Naive thymus-derived CD4-positive, alpha-beta T cell (primary cell): ENCODE results near the gene LMO7. TPM values are rescaled to one million over a fixed set of nuclear protein-coding genes. Genes with fewer than 3 reads are reported as not detected.

Experiments used
- ATAC-seq: fragments of 150-1000 bp; cut with Tn5 transposase; 2 replicates; pipeline ENCODE4 v1.10.0; 2021; ENCODE audit warnings: mild to moderate bottlenecking, moderate library complexity
- CTCF ChIA-PET: fragments of 350-600 bp; sonication (Branson Sonifier 250); formaldehyde crosslinking; loops from one replicate; lab custom pipeline; 2021; ENCODE audit warnings: antibody characterized with exemption; lab: Charles Lee
- POLR2A ChIA-PET: fragments of 350-600 bp; sonication (Branson Sonifier 250); formaldehyde crosslinking; loops from one replicate; lab custom pipeline; 2021; ENCODE audit warnings: antibody characterized with exemption, inconsistent platforms; lab: Charles Lee
- DNase-seq, 9 donors: peaks; one replicate each; pipeline versions ENCODE4 v3.0.0 to v3.0.0-alpha.2; 2020 to 2022; ENCODE audit warnings: mixed read lengths in 1 of 9
- H3K27ac ChIP-seq: one replicate; pipeline ENCODE4 v1.7.0; 2013; ENCODE audit warnings: mild to moderate bottlenecking, low read depth, low read length, moderate library complexity
- H3K27me3 ChIP-seq, 2 donors: one replicate each; pipeline ENCODE4 v1.7.0; 2013; ENCODE audit warnings: low read length in 2 of 2, mild to moderate bottlenecking in 2 of 2, moderate library complexity in 2 of 2; ENCODE audit not compliant: control insufficient read depth in 2 of 2, insufficient read depth in 2 of 2
- H3K36me3 ChIP-seq, 3 experiments: 1 replicate in 2 of 3; 2 replicates in 1 of 3; pipeline ENCODE4 v1.7.0; 2013; ENCODE audit warnings: low read length in 3 of 3, mild to moderate bottlenecking in 3 of 3, moderate library complexity in 1 of 3; ENCODE audit not compliant: insufficient read depth in 3 of 3, control insufficient read depth in 2 of 3
- H3K4me1 ChIP-seq, 2 donors: one replicate each; pipeline ENCODE4 v1.7.0; 2013; ENCODE audit warnings: low read length in 2 of 2, mild to moderate bottlenecking in 2 of 2, moderate library complexity in 1 of 2; ENCODE audit not compliant: control insufficient read depth in 2 of 2, insufficient read depth in 2 of 2
- H3K4me3 ChIP-seq: 2 replicates; pipeline ENCODE4 v1.7.0; 2013; ENCODE audit warnings: mild to moderate bottlenecking, low read length
- H3K9me3 ChIP-seq, 3 experiments: 1 replicate in 2 of 3; 2 replicates in 1 of 3; pipeline ENCODE4 v1.7.0; 2013; ENCODE audit warnings: low read length in 3 of 3; ENCODE audit not compliant: control insufficient read depth in 2 of 3
- H3K27ac Mint-ChIP-seq, 9 donors: one replicate each; pipeline ENCODE4 v1.8.0; 2020 to 2022; ENCODE audit warnings: mixed read lengths in 9 of 9, mild to moderate bottlenecking in 8 of 9, moderate library complexity in 5 of 9, inconsistent platforms in 2 of 9
- H3K27me3 Mint-ChIP-seq, 5 donors: one replicate each; pipeline ENCODE4 v1.8.0; 2021 to 2022; ENCODE audit warnings: mixed read lengths in 5 of 5, mild to moderate bottlenecking in 1 of 5
- H3K36me3 Mint-ChIP-seq, 5 donors: one replicate each; pipeline ENCODE4 v1.8.0; 2020 to 2022; ENCODE audit warnings: mixed read lengths in 5 of 5, mild to moderate bottlenecking in 3 of 5, inconsistent platforms in 1 of 5
- H3K4me1 Mint-ChIP-seq, 7 donors: one replicate each; pipeline ENCODE4 v1.8.0; 2020 to 2022; ENCODE audit warnings: mixed read lengths in 7 of 7, mild to moderate bottlenecking in 3 of 7, inconsistent platforms in 1 of 7
- H3K4me3 Mint-ChIP-seq, 10 donors: one replicate each; pipeline ENCODE4 v1.8.0; 2020 to 2022; ENCODE audit warnings: mild to moderate bottlenecking in 10 of 10, mixed read lengths in 10 of 10, moderate library complexity in 6 of 10, inconsistent platforms in 2 of 10
- H3K9me3 Mint-ChIP-seq, 11 donors: one replicate each; pipeline ENCODE4 v1.8.0; 2020 to 2022; ENCODE audit warnings: mixed read lengths in 11 of 11, mild to moderate bottlenecking in 4 of 11, inconsistent platforms in 1 of 11, moderate library complexity in 1 of 11
- intact Hi-C, 2 donors: fragments of 100-400 bp; cut with micrococcal nuclease; formaldehyde crosslinking; loops; one replicate each; pipeline ENCODE4 v1.15.1; 2023
- polyA plus RNA-seq, 2 donors: library from polyadenylated mRNA; unstranded; fragments of 300-500 nt; fragmentation: Illumina TruSeq; gene quantifications; one replicate each; pipeline ENCODE4 v1.2.3, GENCODE V29; 2021
- total RNA-seq, 6 experiments: library from RNA in 5 of 6; stranded (reverse) in 5 of 6; gene quantifications; 1 replicate in 5 of 6; 2 replicates in 1 of 6; pipeline ENCODE4 v1.2.3 and lab custom pipeline; 2021 to 2026

Gene LMO7
- total and polyA plus RNA-seq, 7 experiments from 2014 or later = 18.0 to 68.1 (median 37.8) TPM

GRCh38 chr13:75641026-75641425 lies 4.9 kb downstream of the LMO7 start:
- Histone ChIP-seq H3K36me3 (no peaks in the 10 kb centered on the region), H3K9me3 (no peaks in the 10 kb centered on the region), H3K27me3 (no peaks in the 10 kb centered on the region), H3K4me3 (no peak overlapping the region), H3K4me1 (no peaks in the 10 kb centered on the region), H3K27ac (no peak overlapping the region)
- peaks cover 2 to 18% (median 12%) of the 10 kb centered on the region in 7 donors for H3K4me1 Mint-ChIP-seq
- H3K27me3 Mint-ChIP-seq = peaks cover 0 to 18% (median 10%) of the 10 kb centered on the region in 5 donors
- ChIA-PET CTCF (interaction anchor here (0.7 kb wide), 1 partner anchor 1617 kb away, joined by 3 read pairs; no protein-coding TSS in a partner anchor), POLR2A (no interaction called here)
- DNase-seq (no peak), ATAC-seq (no peak)
- intact Hi-C loops = no loop called here
- peaks cover 0 to 2% (median 0%) of the 10 kb centered on the region in 11 donors for H3K9me3 Mint-ChIP-seq
- H3K27ac Mint-ChIP-seq = peak overlapping the region in 1 of 9 donors; percentile 17
- H3K4me3 Mint-ChIP-seq = no peak overlapping the region
- H3K36me3 Mint-ChIP-seq = peaks cover 0 to 21% (median 5%) of the 10 kb centered on the region in 5 donors

- Mint-ChIP-seq H3K27ac (no peak overlapping the region), H3K36me3 (peaks cover 1 to 28% (median 8%) of the 10 kb centered on the region in 5 donors), H3K9me3 (peaks cover 0 to 2% (median 0%) of the 10 kb centered on the region in 11 donors), H3K4me1 (peaks cover 0 to 9% (median 1%) of the 10 kb centered on the region in 7 donors), H3K4me3 (no peak overlapping the region), H3K27me3 (peaks cover 0 to 6% (median under 1%) of the 10 kb centered on the region in 5 donors)
- intact Hi-C loops = no loop called here
- Histone ChIP-seq H3K27ac (no peak overlapping the region), H3K27me3 (no peaks in the 10 kb centered on the region), H3K36me3 (no peaks in the 10 kb centered on the region), H3K4me3 (no peak overlapping the region), H3K4me1 (no peaks in the 10 kb centered on the region), H3K9me3 (no peaks in the 10 kb centered on the region)
- CTCF ChIA-PET = no interaction called here
- POLR2A ChIA-PET = no interaction called here
- ATAC-seq (no peak), DNase-seq (no peak)
These were observed 7.1 kb downstream of the LMO7 start for GRCh38 chr13:75643182-75643581.

GRCh38 chr13:75643693-75644092 lies 7.6 kb downstream of the LMO7 start:
- CTCF ChIA-PET = no interaction called here
- intact Hi-C loops = no loop called here

GRCh38 chr13:75645141-75645540 lies 9.0 kb downstream of the LMO7 start:
- H3K4me1 ChIP-seq = no peaks in the 10 kb centered on the region
- no peaks in the 10 kb centered on the region for H3K9me3 Mint-ChIP-seq
- H3K27me3 ChIP-seq = no peaks in the 10 kb centered on the region
- DNase-seq (no peak), ATAC-seq (no peak)
- intact Hi-C loops = no loop called here
- ChIA-PET CTCF (interaction anchor here (0.6 kb wide), 1 partner anchor 17 kb away, joined by 3 read pairs; no protein-coding TSS in a partner anchor), POLR2A (no interaction called here)
- H3K27ac Mint-ChIP-seq = no peak overlapping the region
- H3K4me3 ChIP-seq = no peak overlapping the region
- peaks cover 0 to 7% (median 0%) of the 10 kb centered on the region in 7 donors for H3K4me1 Mint-ChIP-seq
- no peaks in the 10 kb centered on the region for H3K9me3 ChIP-seq
- no peaks in the 10 kb centered on the region for H3K36me3 ChIP-seq
- no peak overlapping the region for H3K27ac ChIP-seq
- H3K27me3 Mint-ChIP-seq = no peaks in the 10 kb centered on the region
- no peak overlapping the region for H3K4me3 Mint-ChIP-seq
- peaks cover 4 to 34% (median 13%) of the 10 kb centered on the region in 5 donors for H3K36me3 Mint-ChIP-seq

More at GRCh38 chr13:75643693-75644092, 7.6 kb downstream of the LMO7 start:
- H3K9me3 ChIP-seq = no peaks in the 10 kb centered on the region
- no peaks in the 10 kb centered on the region for H3K36me3 ChIP-seq
- H3K27ac ChIP-seq = no peak overlapping the region
- H3K9me3 Mint-ChIP-seq = peaks cover 0 to 2% (median 0%) of the 10 kb centered on the region in 11 donors
- no peaks in the 10 kb centered on the region for H3K27me3 ChIP-seq
- H3K4me3 ChIP-seq = no peak overlapping the region
- no peak overlapping the region for H3K4me3 Mint-ChIP-seq
- peaks cover 0 to 3% (median 0%) of the 10 kb centered on the region in 5 donors for H3K27me3 Mint-ChIP-seq
- peaks cover 1 to 31% (median 8%) of the 10 kb centered on the region in 5 donors for H3K36me3 Mint-ChIP-seq
- H3K4me1 Mint-ChIP-seq = peaks cover 0 to 9% (median 0%) of the 10 kb centered on the region in 7 donors
- POLR2A ChIA-PET = no interaction called here
- no peak for DNase-seq
- no peak for ATAC-seq
- H3K4me1 ChIP-seq = no peaks in the 10 kb centered on the region
- H3K27ac Mint-ChIP-seq = no peak overlapping the region

DNA sequence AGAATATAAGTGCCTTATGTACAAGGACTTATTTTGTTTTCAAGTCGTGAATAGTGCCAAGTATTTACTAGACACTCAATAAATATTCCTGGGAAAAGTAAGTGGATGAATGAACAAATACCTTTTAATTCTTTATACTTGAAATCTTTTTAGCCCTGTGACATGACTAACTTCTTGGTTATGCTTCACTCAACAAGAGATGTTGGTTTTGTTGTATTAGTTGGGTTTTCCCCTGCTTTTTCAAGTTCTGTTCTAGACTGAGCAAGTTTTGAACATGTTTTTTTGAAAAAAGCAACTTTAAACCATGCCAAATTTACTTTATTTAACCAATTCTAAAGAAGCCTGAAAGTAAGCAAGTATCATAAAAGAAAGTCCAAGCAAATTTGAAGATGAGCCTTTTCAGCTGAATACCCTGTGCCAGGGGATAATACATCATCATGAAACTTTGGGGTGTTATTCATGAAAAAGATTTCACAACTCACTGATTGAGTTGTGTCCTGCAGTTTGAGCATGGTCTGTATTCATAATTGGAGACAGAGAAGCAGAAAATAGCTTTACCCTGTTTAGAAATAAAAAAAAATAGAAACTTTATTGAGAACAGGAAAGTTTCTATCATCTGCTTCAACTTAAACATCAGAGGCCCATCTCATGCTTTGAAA lies 11.1 kb downstream of the LMO7 start:
- CTCF ChIA-PET = no interaction called here
- intact Hi-C loops = no loop called here
- H3K4me3 Mint-ChIP-seq = no peak overlapping the region

DNA sequence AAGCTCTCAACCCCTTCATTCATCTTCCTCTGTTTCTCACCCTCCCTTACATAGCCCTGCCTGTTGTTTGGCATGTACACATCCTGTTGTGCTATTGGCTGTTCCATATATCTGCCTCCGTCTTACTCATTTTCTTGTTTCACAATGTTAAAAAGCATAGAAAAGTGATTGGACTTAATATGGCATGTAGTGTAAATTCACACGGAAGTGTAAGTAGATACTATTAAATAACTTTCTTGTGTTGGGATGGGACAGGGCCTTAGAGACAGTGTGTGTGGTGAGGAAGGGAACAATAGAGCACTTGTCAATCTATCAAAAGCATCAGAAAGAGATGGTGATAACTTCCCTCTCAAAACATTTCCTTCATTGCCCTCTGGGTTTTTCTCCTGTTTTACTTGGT lies 12.3 kb downstream of the LMO7 start:
- POLR2A ChIA-PET = no interaction called here
- peaks cover 4 to 33% (median 13%) of the 10 kb centered on the region in 5 donors for H3K36me3 Mint-ChIP-seq
- CTCF ChIA-PET = no interaction called here

More for the DNA sequence above, 11.1 kb downstream of the LMO7 start:
- Mint-ChIP-seq H3K4me1 (no peaks in the 10 kb centered on the region), H3K36me3 (peaks cover 4 to 30% (median 13%) of the 10 kb centered on the region in 5 donors), H3K9me3 (no peaks in the 10 kb centered on the region), H3K27ac (no peak overlapping the region), H3K27me3 (no peaks in the 10 kb centered on the region)
- DNase-seq (no peak), ATAC-seq (no peak)
- no peak overlapping the region for H3K27ac ChIP-seq
- H3K27me3 ChIP-seq = no peaks in the 10 kb centered on the region
- POLR2A ChIA-PET = no interaction called here
- H3K4me3 ChIP-seq = no peak overlapping the region
- no peaks in the 10 kb centered on the region for H3K4me1 ChIP-seq
- H3K36me3 ChIP-seq = no peaks in the 10 kb centered on the region
- H3K9me3 ChIP-seq = no peaks in the 10 kb centered on the region

GRCh38 chr13:75651013-75651412 lies 14.9 kb downstream of the LMO7 start:
- peaks cover 0 to 2% (median 0%) of the 10 kb centered on the region in 7 donors for H3K4me1 Mint-ChIP-seq
- H3K9me3 Mint-ChIP-seq = peaks cover 0 to 2% (median 0%) of the 10 kb centered on the region in 11 donors
- H3K27me3 Mint-ChIP-seq = no peaks in the 10 kb centered on the region
- Histone ChIP-seq H3K27ac (no peak overlapping the region), H3K36me3 (no peaks in the 10 kb centered on the region), H3K27me3 (no peaks in the 10 kb centered on the region), H3K4me3 (no peak overlapping the region), H3K4me1 (no peaks in the 10 kb centered on the region), H3K9me3 (no peaks in the 10 kb centered on the region)
- ChIA-PET POLR2A (no interaction called here), CTCF (no interaction called here)
- no peak overlapping the region for H3K4me3 Mint-ChIP-seq
- no peak for ATAC-seq
- intact Hi-C loops = no loop called here
- no peak for DNase-seq
- peaks cover 4 to 30% (median 14%) of the 10 kb centered on the region in 5 donors for H3K36me3 Mint-ChIP-seq
- H3K27ac Mint-ChIP-seq = no peak overlapping the region

More for the DNA sequence above, 12.3 kb downstream of the LMO7 start:
- intact Hi-C loops = no loop called here
- no peak overlapping the region for H3K4me3 ChIP-seq
- H3K4me1 ChIP-seq = no peaks in the 10 kb centered on the region
- ATAC-seq (no peak), DNase-seq (no peak)
- H3K27ac Mint-ChIP-seq = no peak overlapping the region
- no peaks in the 10 kb centered on the region for H3K27me3 ChIP-seq
- H3K4me3 Mint-ChIP-seq = no peak overlapping the region
- H3K27ac ChIP-seq = no peak overlapping the region
- H3K4me1 Mint-ChIP-seq = no peaks in the 10 kb centered on the region
- H3K9me3 Mint-ChIP-seq = no peaks in the 10 kb centered on the region
- no peaks in the 10 kb centered on the region for H3K36me3 ChIP-seq
- no peaks in the 10 kb centered on the region for H3K27me3 Mint-ChIP-seq
- H3K9me3 ChIP-seq = no peaks in the 10 kb centered on the region
